HFF-Myc (cell line): ENCODE results near the gene KAZN.
"Not testable (repeated sequence)": the region's sequence is repeated elsewhere in the genome, so short reads cannot be mapped to it uniquely, and the experiment has no call there.

ENCODE experiments used
- DNase-seq: peaks from one replicate; pipeline ENCODE4 v3.0.0-alpha.2; 2011; ENCODE audit warnings: low read depth; ENCODE audit errors: extremely low read depth
- H3K4me3 ChIP-seq: replicated peaks from 2 replicates; pipeline ENCODE4 v1.5.1; 2011; ENCODE audit warnings: low read depth, mild to moderate bottlenecking, control low read depth, low read length
- CTCF ChIP-seq: IDR thresholded peaks from 2 replicates; pipeline ENCODE4 v1.5.1; 2012; ENCODE audit warnings: mild to moderate bottlenecking, low read depth, low read length, control low read depth; ENCODE audit errors: missing control alignments

KAZN gene

GRCh38 chr1:15034656-15035055, 436.2 kb downstream of the KAZN start:
- no peak for DNase-seq
- no peak for TF ChIP-seq CTCF
- no peak overlapping the region for H3K4me3 ChIP-seq

- no peak for TF ChIP-seq CTCF
- no peak for DNase-seq
Measured at GRCh38 chr1:15035236-15035635, 436.8 kb downstream of the KAZN start.

GRCh38 chr1:15036101-15036500, 437.6 kb downstream of the KAZN start:
- H3K4me3 ChIP-seq: no peak overlapping the region
- DNase-seq: no peak
- TF ChIP-seq CTCF: no peak

More at GRCh38 chr1:15035236-15035635, 436.8 kb downstream of the KAZN start:
- no peak overlapping the region for H3K4me3 ChIP-seq

- H3K4me3 ChIP-seq: no peak overlapping the region
- DNase-seq: no peak
- TF ChIP-seq CTCF: peak; percentile 52
Measured at GRCh38 chr1:15038232-15039016, 439.9 kb downstream of the KAZN start.

GRCh38 chr1:15039017-15039648, 440.6 kb downstream of the KAZN start:
- no peak for TF ChIP-seq CTCF
- H3K4me3 ChIP-seq: no peak overlapping the region
- DNase-seq: no peak

GRCh38 chr1:15039901-15040300, 441.4 kb downstream of the KAZN start:
- no peak overlapping the region for H3K4me3 ChIP-seq
- TF ChIP-seq CTCF: no peak
- no peak for DNase-seq

- not testable (repeated sequence) for H3K4me3 ChIP-seq, DNase-seq
Measured at GRCh38 chr1:15040685-15041084, 442.2 kb downstream of the KAZN start.
